ENCODE measurements around the gene CDON. TPM values are rescaled to one million over a fixed set of nuclear protein-coding genes. Genes with fewer than 3 reads are reported as not detected.

Gene CDON
- total RNA-seq, 1 donor from 2014 or later: 2.2 TPM

- intact Hi-C loops (cut with micrococcal nuclease): no loop called here
Measured at GRCh38 chr11:126082251-126083109, 19.8 kb upstream of the CDON start.

- intact Hi-C loops (cut with micrococcal nuclease): no loop called here
Measured at GRCh38 chr11:126081915-126082250, 19.2 kb upstream of the CDON start.

GRCh38 chr11:126080161-126080941 lies 17.7 kb upstream of the CDON start:
- intact Hi-C loops (cut with micrococcal nuclease): no loop called here

- intact Hi-C loops (cut with micrococcal nuclease): no loop called here
Measured at GRCh38 chr11:126079621-126080124, 17.0 kb upstream of the CDON start.

- intact Hi-C loops (cut with micrococcal nuclease): no loop called here
Measured at GRCh38 chr11:126076641-126077040, 14.0 kb upstream of the CDON start.

GRCh38 chr11:126072801-126073594 lies 10.3 kb upstream of the CDON start:
- intact Hi-C loops (cut with micrococcal nuclease): no loop called here

GRCh38 chr11:126072141-126072741 lies 9.6 kb upstream of the CDON start:
- intact Hi-C loops (cut with micrococcal nuclease): no loop called here

GRCh38 chr11:126063507-126063852 lies 814 bp upstream of the CDON start:
- intact Hi-C loops (cut with micrococcal nuclease): loop anchor here (1.0 to 5.0 kb wide), 17 partner anchors 21 to 1316 kb away; partner anchors contain the start of genes CCDC15, CHEK1, DCPS and EI24

GRCh38 chr11:126061707-126062678 lies 673 bp downstream of the CDON start:
- intact Hi-C loops (cut with micrococcal nuclease): loop anchor here (1.0 to 5.0 kb wide), 7 partner anchors 130 to 1315 kb away; partner anchors contain the start of genes MSANTD2, ST3GAL4, TIRAP and TMEM218

- intact Hi-C loops (cut with micrococcal nuclease): loop anchor here (5.0 kb wide), 5 partner anchors 132 to 1313 kb away; partner anchors contain the start of genes MSANTD2, ST3GAL4 and TIRAP
Measured at GRCh38 chr11:126060757-126061171, 1.9 kb downstream of the CDON start.

- intact Hi-C loops (cut with micrococcal nuclease): no loop called here
Measured at GRCh38 chr11:126059238-126059781, 3.4 kb downstream of the CDON start.

- intact Hi-C loops (cut with micrococcal nuclease): no loop called here
Measured at GRCh38 chr11:126058105-126058874, 4.4 kb downstream of the CDON start.

- intact Hi-C loops (cut with micrococcal nuclease): no loop called here
Measured at GRCh38 chr11:126054882-126055281, 7.8 kb downstream of the CDON start.

GRCh38 chr11:126054408-126054807 lies 8.3 kb downstream of the CDON start:
- intact Hi-C loops (cut with micrococcal nuclease): no loop called here

- intact Hi-C loops (cut with micrococcal nuclease): no loop called here
Measured at GRCh38 chr11:126053415-126054286, 9.0 kb downstream of the CDON start.

GRCh38 chr11:126051117-126051516 lies 11.5 kb downstream of the CDON start:
- intact Hi-C loops (cut with micrococcal nuclease): no loop called here

GRCh38 chr11:126049159-126049558 lies 13.5 kb downstream of the CDON start:
- intact Hi-C loops (cut with micrococcal nuclease): no loop called here

- intact Hi-C loops (cut with micrococcal nuclease): no loop called here
Measured at GRCh38 chr11:126048197-126048596, 14.5 kb downstream of the CDON start.

All from T-helper 1 cell treated with Interleukin-12 subunit alpha and Interleukin-12 subunit beta and Interleukin-4 antibody, amounts not matched to agents 30 ng/mL and 1 ng/mL, for 36 hours (primary cell).